Endodermal cell (in vitro differentiated cells): ENCODE measurements around the gene BEST1. TPM values are rescaled to one million over a fixed set of nuclear protein-coding genes. Genes with fewer than 3 reads are reported as not detected.

Source experiments
- DNase-seq: peaks from one replicate; pipeline ENCODE4 v3.0.0-alpha.2; 2017
- H3K27ac ChIP-seq: 2 replicates; pipeline ENCODE4 v1.5.1; 2013; ENCODE audit warnings: mild to moderate bottlenecking, low read depth, low read length, moderate library complexity
- H3K27me3 ChIP-seq: 2 replicates; pipeline ENCODE4 v1.6.1; 2013; ENCODE audit warnings: mild to moderate bottlenecking, low read length, moderate library complexity; ENCODE audit not compliant: insufficient read depth, control insufficient read depth, poor library complexity, severe bottlenecking
- H3K36me3 ChIP-seq: 2 replicates; pipeline ENCODE4 v1.7.0; 2013; ENCODE audit warnings: mild to moderate bottlenecking, low read length, moderate library complexity; ENCODE audit not compliant: control insufficient read depth, insufficient read depth
- H3K4me1 ChIP-seq: one replicate; pipeline ENCODE4 v1.7.0; 2013; ENCODE audit warnings: low read length; ENCODE audit not compliant: control insufficient read depth, insufficient read depth
- H3K4me3 ChIP-seq: 2 replicates; pipeline ENCODE4 v1.5.1; 2013; ENCODE audit warnings: mild to moderate bottlenecking, low read length, moderate library complexity
- H3K9ac ChIP-seq: 2 replicates; pipeline ENCODE4 v1.6.1; 2013; ENCODE audit warnings: mild to moderate bottlenecking, low read length, moderate library complexity; ENCODE audit not compliant: poor library complexity, severe bottlenecking; ENCODE audit errors: extremely low read depth
- H3K9me3 ChIP-seq: 2 replicates; pipeline ENCODE4 v1.6.1; 2013; ENCODE audit warnings: mild to moderate bottlenecking, low read length, moderate library complexity; ENCODE audit not compliant: control insufficient read depth
- H3K27ac Mint-ChIP-seq: 2 replicates; pipeline ENCODE4 v1.8.0; 2020; ENCODE audit warnings: mixed read lengths
- H3K27me3 Mint-ChIP-seq: 2 replicates; pipeline ENCODE4 v1.8.0; 2021; ENCODE audit warnings: mild to moderate bottlenecking, mixed read lengths; ENCODE audit not compliant: insufficient read depth
- H3K36me3 Mint-ChIP-seq: 2 replicates; pipeline ENCODE4 v1.8.0; 2020; ENCODE audit warnings: low read depth, mixed read lengths
- H3K4me1 Mint-ChIP-seq: 2 replicates; pipeline ENCODE4 v1.8.0; 2020; ENCODE audit warnings: mixed read lengths
- H3K4me3 Mint-ChIP-seq: 2 replicates; pipeline ENCODE4 v1.8.0; 2020; ENCODE audit warnings: mild to moderate bottlenecking, moderate library complexity, mixed read lengths
- H3K9me3 Mint-ChIP-seq: 2 replicates; pipeline ENCODE4 v1.8.0; 2020; ENCODE audit warnings: mild to moderate bottlenecking, mixed read lengths
- CTCF ChIP-seq: fragments of 200-600 bp; sonication (generic); conservative IDR thresholded peaks from 2 replicates; pipeline ENCODE4 v1.5.0; 2021; ENCODE audit warnings: antibody characterized with exemption, mild to moderate bottlenecking
- WGBS, 2 experiments: methylation state at CpG; one replicate each; pipeline versions ENCODE4 v1.1.5 to v1.1.7; 2013; ENCODE audit warnings: missing lambda C conversion rate in 2 of 2, mixed read lengths in 1 of 2; ENCODE audit not compliant: insufficient coverage in 1 of 2, insufficient read length in 1 of 2; 5-methylcytosine and 5-hydroxymethylcytosine counted together
- total RNA-seq, 2 donors: library from RNA; stranded (reverse); fragmentation: NEBNext Ultra II Directional in 1 of 2; extraction: Animal tissue kit (Norgen Biotek cat#: 25700) in 1 of 2; gene quantifications; 2 replicates in 1 of 2; 3 replicates in 1 of 2; pipeline ENCODE4 v1.2.1, GENCODE V29; 2021

The BEST1 gene
- total RNA-seq, 2 donors from 2014 or later: 0.26 to 0.40 TPM

- H3K36me3 Mint-ChIP-seq: no peaks in the 10 kb centered on the region
- H3K9me3 Mint-ChIP-seq: peaks cover 6% of the 10 kb centered on the region
- H3K27me3 Mint-ChIP-seq: peaks cover 5% of the 10 kb centered on the region
- no peak for DNase-seq
- no peak for TF ChIP-seq CTCF
- Histone ChIP-seq H3K9ac (no peak overlapping the region), H3K4me3 (no peak overlapping the region), H3K9me3 (no peaks in the 10 kb centered on the region), H3K27ac (no peak overlapping the region), H3K36me3 (no peaks in the 10 kb centered on the region), H3K27me3 (no peaks in the 10 kb centered on the region), H3K4me1 (no peaks in the 10 kb centered on the region)
- H3K27ac Mint-ChIP-seq: no peak overlapping the region
- H3K4me1 Mint-ChIP-seq: no peaks in the 10 kb centered on the region
- no peak overlapping the region for H3K4me3 Mint-ChIP-seq
- 94% methylated on average over 2 to 3 of the region's 3 CpGs for WGBS, 2 experiments
These were observed 62.3 kb downstream of the BEST1 start for GRCh38 chr11:62012451-62012831.

DNA sequence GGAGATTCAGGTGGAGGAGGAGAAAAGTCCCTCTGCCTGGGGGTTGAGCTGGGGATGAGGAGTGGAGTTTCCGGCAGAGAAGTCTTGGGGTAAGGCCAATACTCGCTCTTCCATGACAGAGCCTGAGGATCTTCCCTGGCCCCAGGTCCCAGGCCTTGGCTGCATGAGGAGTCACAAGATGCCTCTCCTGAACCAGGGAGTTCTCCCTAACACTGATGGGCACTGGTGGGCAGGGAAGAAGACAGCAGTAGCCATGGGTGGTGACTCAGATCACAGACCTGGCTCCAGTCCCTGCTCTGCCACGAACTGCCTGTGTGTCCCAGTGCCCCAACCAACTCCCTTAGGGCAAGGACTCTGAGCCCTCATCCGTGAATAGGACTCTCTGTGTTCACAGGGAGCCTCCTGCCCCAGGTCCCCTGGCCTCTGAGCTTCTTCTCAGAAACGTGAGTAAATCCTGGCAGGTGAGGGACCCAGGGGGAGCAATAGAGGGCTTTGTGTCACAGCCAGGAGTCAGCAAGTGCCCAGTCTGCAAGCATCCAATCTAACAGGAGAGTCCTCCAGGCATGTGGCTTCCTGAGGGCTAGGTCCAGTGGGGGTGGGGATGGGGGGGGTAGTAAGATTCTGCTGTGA, 62.8 kb downstream of the BEST1 start:
- Histone ChIP-seq H3K9ac (no peak overlapping the region), H3K4me3 (no peak overlapping the region), H3K9me3 (no peaks in the 10 kb centered on the region), H3K36me3 (no peaks in the 10 kb centered on the region), H3K27ac (no peak overlapping the region), H3K4me1 (no peaks in the 10 kb centered on the region), H3K27me3 (no peaks in the 10 kb centered on the region)
- H3K27ac Mint-ChIP-seq: no peak overlapping the region
- no peak for TF ChIP-seq CTCF
- H3K27me3 Mint-ChIP-seq: peaks cover 5% of the 10 kb centered on the region
- no peak for DNase-seq
- WGBS, 2 experiments: 83 to 84% methylated on average over 5 of the region's 5 CpGs
- H3K9me3 Mint-ChIP-seq: peaks cover 6% of the 10 kb centered on the region
- H3K36me3 Mint-ChIP-seq: no peaks in the 10 kb centered on the region
- H3K4me3 Mint-ChIP-seq: no peak overlapping the region
- H3K4me1 Mint-ChIP-seq: no peaks in the 10 kb centered on the region

Other genes with a start within 250 kb of the BEST1 start
- gene MYRF, start 197.7 kb upstream of the BEST1 start, total RNA-seq: 10 to 100 TPM; 30.3 to 61.7 TPM
- gene TMEM258, start 157.8 kb upstream of the BEST1 start, total RNA-seq: 100 to 1,000 TPM; 174 to 180 TPM
- 10 to 100 TPM; 66.7 to 81.8 TPM for gene FEN1, start 157.4 kb upstream of the BEST1 start, total RNA-seq
- 100 to 1,000 TPM; 127 to 138 TPM for gene FADS1, start 133.3 kb upstream of the BEST1 start, total RNA-seq
- gene FADS2, start 122.1 kb upstream of the BEST1 start, total RNA-seq: 100 to 1,000 TPM; 344 to 381 TPM
- 10 to 100 TPM; 24.8 to 28.4 TPM for gene FADS3, start 58.8 kb upstream of the BEST1 start, total RNA-seq
- gene RAB3IL1, start 32.8 kb upstream of the BEST1 start, total RNA-seq: 10 to 100 TPM in 1 of 2 donors, 1 to 10 TPM in 1; 9.7 to 14.9 TPM
- gene FTH1, start 17.3 kb downstream of the BEST1 start, total RNA-seq: 1,000 to 10,000 TPM; 2,226 to 2,809 TPM
- 100 to 1,000 TPM in 1 of 2 donors, 10 to 100 TPM in 1; 58.1 to 115 TPM for gene INCENP, start 173.7 kb downstream of the BEST1 start, total RNA-seq
- not detected for gene SCGB1D1, start 239.9 kb downstream of the BEST1 start, total RNA-seq